Endothelial cell of umbilical vein (primary cell): ENCODE measurements around the gene CDH1. TPM values are rescaled to one million over a fixed set of nuclear protein-coding genes. Genes with fewer than 3 reads are reported as not detected.

ENCODE experiments used
- BruUV-seq: library from RNA; stranded (reverse); fragments of 400-500 nt; replicated peaks from 2 replicates; lab custom pipeline; 2021; lab: Mats Ljungman, UMichigan
- CTCF ChIA-PET: fragments of 300-600, 350-600 bp; sonication (Branson Sonifier 250); formaldehyde crosslinking; loops from one replicate; lab custom pipeline; 2021; ENCODE audit warnings: antibody characterized with exemption, inconsistent platforms; lab: Charles Lee
- POLR2A ChIA-PET: fragments of 300-600, 350-600 bp; sonication (Branson Sonifier 250); formaldehyde crosslinking; loops from one replicate; lab custom pipeline; 2021; ENCODE audit warnings: antibody characterized with exemption, inconsistent platforms; lab: Charles Lee
- DNase-seq: peaks from one replicate; pipeline ENCODE4 v3.0.0-alpha.2; 2011; ENCODE audit warnings: low read depth, low spot score
- FAIRE-seq: peaks from 2 replicates; lab custom pipeline; 2011; peaks lifted over from hg19 to GRCh38; lab: Jason Lieb, UNC
- H2AFZ ChIP-seq: 2 replicates; pipeline ENCODE4 v1.6.0; 2012; ENCODE audit warnings: low read depth, low read length, control low read depth, inconsistent platforms
- H3K27ac ChIP-seq: 2 replicates; pipeline ENCODE4 v1.5.1; 2011; ENCODE audit warnings: low read depth, mild to moderate bottlenecking, control low read depth, low read length, moderate library complexity; ENCODE audit not compliant: insufficient read depth
- H3K27me3 ChIP-seq, 2 experiments: 2 replicates each; pipeline versions ENCODE4 v1.6.0 to v1.6.1; 2011; ENCODE audit warnings: low read length in 2 of 2, mixed read lengths in 1 of 2; ENCODE audit not compliant: control insufficient read depth in 2 of 2, insufficient read depth in 2 of 2
- H3K36me3 ChIP-seq, 2 experiments: 2 replicates in 1 of 2; 3 replicates in 1 of 2; pipeline ENCODE4 v1.5.1; 2011; ENCODE audit warnings: low read length in 2 of 2, mild to moderate bottlenecking in 1 of 2, moderate library complexity in 1 of 2; ENCODE audit not compliant: control insufficient read depth in 2 of 2, insufficient read depth in 2 of 2; ENCODE audit errors: extremely low read depth in 1 of 2
- H3K4me1 ChIP-seq: 3 replicates; pipeline ENCODE4 v1.5.1; 2011; ENCODE audit warnings: mild to moderate bottlenecking, low read length; ENCODE audit not compliant: control insufficient read depth, insufficient read depth; ENCODE audit errors: extremely low read depth
- H3K4me2 ChIP-seq: 2 replicates; pipeline ENCODE4 v1.6.1; 2011; ENCODE audit warnings: low read length, control low read depth, mixed read lengths; ENCODE audit not compliant: insufficient read depth
- H3K4me3 ChIP-seq, 3 experiments: fragments of 200-600 bp in 1 of 3; sonication (generic), shearing (Covaris generic) in 1 of 3; replicated peaks in 1 of 3; 2 replicates each; pipeline ENCODE4 v1.5.1; 2011 to 2016; ENCODE audit warnings: control low read depth in 3 of 3, low read length in 3 of 3, mild to moderate bottlenecking in 2 of 3, inconsistent platforms in 1 of 3, low read depth in 1 of 3, moderate library complexity in 1 of 3; ENCODE audit not compliant: insufficient read depth in 1 of 3
- H3K79me2 ChIP-seq: 2 replicates; pipeline ENCODE4 v1.6.0; 2012; ENCODE audit warnings: low read length, inconsistent platforms; ENCODE audit not compliant: control insufficient read depth, insufficient read depth
- H3K9ac ChIP-seq: replicated peaks from 2 replicates; pipeline ENCODE3; 2011; ENCODE audit warnings: low read length, control low read depth; ENCODE audit not compliant: insufficient read depth; ENCODE audit errors: extremely low read depth
- H3K9me1 ChIP-seq: replicated peaks from 3 replicates; pipeline ENCODE4 v1.6.0; 2011; ENCODE audit warnings: mild to moderate bottlenecking, low read length; ENCODE audit not compliant: control insufficient read depth, insufficient read depth; ENCODE audit errors: extremely low read depth
- H3K9me3 ChIP-seq: replicated peaks from 2 replicates; pipeline ENCODE4 v1.5.1; 2012; ENCODE audit warnings: low read length, inconsistent platforms; ENCODE audit not compliant: control insufficient read depth, insufficient read depth
- H4K20me1 ChIP-seq: replicated peaks from 2 replicates; pipeline ENCODE3; 2011; ENCODE audit warnings: mild to moderate bottlenecking, low read length; ENCODE audit not compliant: control insufficient read depth, insufficient read depth; ENCODE audit errors: extremely low read depth
- GATA2 ChIP-seq: IDR thresholded peaks from 2 replicates; pipeline ENCODE4 v1.7.0; 2011; ENCODE audit warnings: low read depth, mild to moderate bottlenecking, moderate library complexity, mixed read lengths, low read length; ENCODE audit not compliant: insufficient read length, insufficient read depth
- JUN ChIP-seq: IDR thresholded peaks from 2 replicates; pipeline ENCODE4 v1.6.1; 2011; ENCODE audit warnings: borderline replicate concordance, low read depth; ENCODE audit not compliant: insufficient read length, insufficient read depth
- MYC ChIP-seq: IDR thresholded peaks from one replicate; pipeline ENCODE4 v1.6.1; 2011; ENCODE audit warnings: mild to moderate bottlenecking, low read depth, low read length
- POLR2A ChIP-seq: IDR thresholded peaks from 2 replicates; pipeline ENCODE4 v1.6.1; 2012; ENCODE audit warnings: low read depth, mild to moderate bottlenecking, control low read depth, low read length
- POLR2AphosphoS5 ChIP-seq: IDR thresholded peaks from 2 replicates; pipeline ENCODE4 v1.6.1; 2012; ENCODE audit warnings: low read depth, mild to moderate bottlenecking, control low read depth, low read length, moderate library complexity; ENCODE audit not compliant: insufficient read depth
- dilution Hi-C: fragments of 300-500 bp; cut with MboI; formaldehyde crosslinking; loops from one replicate; pipeline ENCODE4 v1.15.0; 2019; ENCODE audit warnings: low sequenced_read_pairs; ENCODE audit not compliant: extremely low pct_ligation_motif_present
- intact Hi-C: fragments of 100-400 bp; cut with micrococcal nuclease; formaldehyde crosslinking; loops from one replicate; pipeline ENCODE4 v1.10.0; 2022
- polyA plus RNA-seq, 4 experiments: library from polyadenylated mRNA; depleted of rRNA in 3 of 4; stranded (reverse) in 3 of 4; unstranded in 1 of 4; fragments of >200 nt; gene quantifications; 2 replicates each; pipeline versions ENCODE4 v1.2.1 to v1.2.3, GENCODE V29; 2011 to 2012; ENCODE audit warnings: missing spikeins in 1 of 4
- total RNA-seq: library from RNA; stranded (reverse); gene quantifications from 2 replicates; pipeline ENCODE4 v1.2.3, GENCODE V29; 2021
- TF ChIP-seq, protein P1 (sequence below): IDR thresholded peaks from 2 replicates; pipeline ENCODE4 v1.6.1; 2011; ENCODE audit not compliant: insufficient read depth, insufficient read length
- TF ChIP-seq, protein P2 (sequence below), 2 donors: IDR thresholded peaks; 1 replicate in 1 of 2; 2 replicates in 1 of 2; pipeline ENCODE4 v1.5.1; 2011; ENCODE audit warnings: low read length in 2 of 2, mild to moderate bottlenecking in 2 of 2, moderate library complexity in 2 of 2, control low read depth in 1 of 2, inconsistent platforms in 1 of 2, low read depth in 1 of 2; ENCODE audit not compliant: insufficient read depth in 1 of 2; ENCODE audit errors: extremely low read depth in 1 of 2

The CDH1 gene
- total and polyA plus RNA-seq, 2 donors (not counting 3 experiments of a cell fraction or from before 2014, with no cell fraction given), result 0.28 to 0.69 TPM

DNA sequence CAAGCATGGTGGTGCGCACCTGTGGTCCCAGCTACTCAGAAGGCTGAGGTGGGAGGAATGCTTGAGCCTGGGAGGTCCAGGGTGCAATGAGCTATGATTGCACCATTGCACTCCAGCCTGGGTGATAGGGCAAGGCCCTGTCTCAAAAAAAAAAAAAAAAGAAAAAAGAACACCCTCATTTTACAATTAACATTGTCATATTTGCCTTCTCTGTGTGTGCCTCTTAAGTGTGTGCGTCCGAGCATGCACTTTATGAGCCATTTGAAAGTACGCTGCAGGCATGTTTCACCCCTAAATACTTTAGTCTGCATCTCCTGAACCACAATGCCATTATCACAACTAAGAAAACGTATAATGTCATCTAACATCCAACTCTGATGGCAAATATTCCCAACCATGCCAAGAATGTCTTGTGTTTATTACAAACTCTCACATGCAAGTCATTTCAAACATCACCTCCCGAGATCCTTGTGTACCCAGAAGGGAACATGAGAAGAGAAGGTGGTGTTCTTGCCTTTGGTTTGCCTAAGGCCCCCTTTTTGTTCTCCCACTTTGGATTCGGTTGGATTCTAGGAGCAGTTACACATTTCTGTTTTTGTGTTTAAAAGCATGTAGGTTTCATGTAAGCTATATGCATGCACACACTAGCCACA is 38.0 kb downstream of the CDH1 start:
- DNase-seq (no peak), FAIRE-seq (no peak)
- intact Hi-C loops (no loop called here), dilution Hi-C loops (no loop called here)
- CTCF ChIA-PET, result no interaction called here
- no peak for TF ChIP-seq POLR2AphosphoS5
- TF ChIP-seq, protein P1, sequence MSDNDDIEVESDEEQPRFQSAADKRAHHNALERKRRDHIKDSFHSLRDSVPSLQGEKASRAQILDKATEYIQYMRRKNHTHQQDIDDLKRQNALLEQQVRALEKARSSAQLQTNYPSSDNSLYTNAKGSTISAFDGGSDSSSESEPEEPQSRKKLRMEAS, result no peak
- no peak for TF ChIP-seq POLR2A
- TF ChIP-seq, protein P2, sequence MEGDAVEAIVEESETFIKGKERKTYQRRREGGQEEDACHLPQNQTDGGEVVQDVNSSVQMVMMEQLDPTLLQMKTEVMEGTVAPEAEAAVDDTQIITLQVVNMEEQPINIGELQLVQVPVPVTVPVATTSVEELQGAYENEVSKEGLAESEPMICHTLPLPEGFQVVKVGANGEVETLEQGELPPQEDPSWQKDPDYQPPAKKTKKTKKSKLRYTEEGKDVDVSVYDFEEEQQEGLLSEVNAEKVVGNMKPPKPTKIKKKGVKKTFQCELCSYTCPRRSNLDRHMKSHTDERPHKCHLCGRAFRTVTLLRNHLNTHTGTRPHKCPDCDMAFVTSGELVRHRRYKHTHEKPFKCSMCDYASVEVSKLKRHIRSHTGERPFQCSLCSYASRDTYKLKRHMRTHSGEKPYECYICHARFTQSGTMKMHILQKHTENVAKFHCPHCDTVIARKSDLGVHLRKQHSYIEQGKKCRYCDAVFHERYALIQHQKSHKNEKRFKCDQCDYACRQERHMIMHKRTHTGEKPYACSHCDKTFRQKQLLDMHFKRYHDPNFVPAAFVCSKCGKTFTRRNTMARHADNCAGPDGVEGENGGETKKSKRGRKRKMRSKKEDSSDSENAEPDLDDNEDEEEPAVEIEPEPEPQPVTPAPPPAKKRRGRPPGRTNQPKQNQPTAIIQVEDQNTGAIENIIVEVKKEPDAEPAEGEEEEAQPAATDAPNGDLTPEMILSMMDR (IDR thresholded peaks at IDR 0.05; ENCODE audit: extremely low read depth in 1 of 2, insufficient read depth in 1 of 2, low read depth in 1 of 2, low read length in 2 of 2), result no peak
- TF ChIP-seq MYC, result no peak
- TF ChIP-seq JUN, result no peak
- no peak for TF ChIP-seq GATA2
- Histone ChIP-seq H3K4me3 (no peak overlapping the region), H3K4me2 (no peak overlapping the region), H4K20me1 (no peaks in the 10 kb centered on the region), H3K36me3 (no peaks in the 10 kb centered on the region), H3K79me2 (no peaks in the 10 kb centered on the region), H3K27me3 (no peaks in the 10 kb centered on the region), H3K9me3 (no peaks in the 10 kb centered on the region), H3K4me1 (no peaks in the 10 kb centered on the region), H3K27ac (no peak overlapping the region), H2AFZ (no peak overlapping the region), H3K9me1 (no peaks in the 10 kb centered on the region), H3K9ac (no peak overlapping the region)
- BruUV-seq, result no TSS peak
- POLR2A ChIA-PET, result no interaction called here
